Liver (tissue), 3 donors: ENCODE results near the gene SNX13.

Experiments used
- CTCF ChIP-seq: fragments of 150-350 bp; IDR thresholded peaks from 2 replicates; pipeline ENCODE4 v1.5.1; 2017; ENCODE audit warnings: improper control_type of control experiment, low read depth, low read length; ENCODE audit not compliant: missing input control
- EGR1 ChIP-seq, 2 donors: IDR thresholded peaks; 2 replicates each; pipeline ENCODE4 v1.6.1; 2016 to 2018; ENCODE audit warnings: antibody characterized with exemption in 2 of 2, low read depth in 2 of 2
- HNF4G ChIP-seq: IDR thresholded peaks from 2 replicates; pipeline ENCODE4 v1.6.1; 2016; ENCODE audit warnings: antibody characterized with exemption
- JUND ChIP-seq, 2 donors: IDR thresholded peaks; 2 replicates each; pipeline ENCODE4 v1.6.1; 2016; ENCODE audit warnings: antibody characterized with exemption in 2 of 2
- RAD21 ChIP-seq, 2 donors: IDR thresholded peaks; 2 replicates each; pipeline ENCODE4 v1.6.1; 2016; ENCODE audit warnings: antibody characterized with exemption in 2 of 2, mild to moderate bottlenecking in 2 of 2
- REST ChIP-seq: IDR thresholded peaks from 2 replicates; pipeline ENCODE4 v1.6.1; 2016; ENCODE audit warnings: antibody characterized with exemption, mild to moderate bottlenecking
- SP1 ChIP-seq: IDR thresholded peaks from 2 replicates; pipeline ENCODE4 v1.6.1; 2018; ENCODE audit warnings: antibody characterized with exemption, mild to moderate bottlenecking
- TAF1 ChIP-seq: conservative IDR thresholded peaks from 2 replicates; pipeline ENCODE4 v1.6.1; 2016; ENCODE audit warnings: antibody characterized with exemption, mild to moderate bottlenecking
- donor health status: healthy.
- donor health status: healthy.

GRCh38 chr7:17770710-17771375 lies 169.5 kb downstream of the SNX13 start:
- TF ChIP-seq RAD21 (IDR thresholded peaks at IDR 0.05) (no peak), CTCF (no peak), EGR1 (IDR thresholded peaks at IDR 0.05; ENCODE audit: low read depth in 2 of 2) (no peak), REST (no peak), SP1 (no peak), JUND (IDR thresholded peaks at IDR 0.05) (no peak), HNF4G (no peak), TAF1 (no peak)
